Purkinje cell (primary cell): ENCODE measurements around the gene SSR1. TPM values are rescaled to one million over a fixed set of nuclear protein-coding genes. Genes with fewer than 3 reads are reported as not detected.

Experiments used
- polyA plus RNA-seq: library from polyadenylated mRNA; unstranded; fragments of >200 nt; fragmentation: Nextera tagmentation; gene quantifications from 2 replicates; pipeline ENCODE4 v1.2.1, GENCODE V29; 2014

Gene SSR1
- 44.9 and 56.6 TPM in 2 replicates for polyA plus RNA-seq

GRCh38 chr6:7312616-7313504 lies at the start of gene SSR1:
SSR1 (minus strand) TSS chr6:7313199; CDS start chr6:7313120, 79 bp downstream.

Other genes starting within 250 kb of the SSR1 start
- 1.4 and 1.9 TPM in 2 replicates for gene RREB1, start 205.2 kb downstream of the SSR1 start, polyA plus RNA-seq
- gene CAGE1, start 76.5 kb upstream of the SSR1 start, polyA plus RNA-seq: not detected in 2 replicates
- 10.0 and 14.3 TPM in 2 replicates for gene RIOK1, start 76.6 kb upstream of the SSR1 start, polyA plus RNA-seq
- gene DSP, start 228.5 kb upstream of the SSR1 start, polyA plus RNA-seq: 0.28 TPM in 1 of 2 replicates, not detected in the other